Gastrocnemius medialis (tissue), 4 donors: ENCODE measurements around the gene NLRP6. TPM values are rescaled to one million over a fixed set of nuclear protein-coding genes. Genes with fewer than 3 reads are reported as not detected.
"Not testable (repeated sequence)": the region's sequence is repeated elsewhere in the genome, so short reads cannot be mapped to it uniquely, and the experiment has no call there.

Experiments used
- ATAC-seq, 2 donors: fragments of 150-250 bp; one replicate each; pipeline ENCODE4 v1.9.1; 2016
- DNase-seq, 2 donors: peaks; one replicate each; pipeline ENCODE4 v3.0.0-alpha.2; 2019
- H3K27ac ChIP-seq, 4 donors: fragments of 200-600 bp; sonication (generic); 1 replicate in 1 of 4; 2 replicates in 3 of 4; pipeline ENCODE4 v1.5.1; 2016 to 2018; ENCODE audit warnings: mild to moderate bottlenecking in 2 of 4, moderate library complexity in 1 of 4
- H3K27me3 ChIP-seq, 3 donors: fragments of 200-600 bp; sonication (generic) in 2 of 3; 1 replicate in 1 of 3; 2 replicates in 2 of 3; pipeline versions ENCODE4 v1.5.1 to v1.6.0; 2016 to 2019; ENCODE audit warnings: mild to moderate bottlenecking in 1 of 3, moderate library complexity in 1 of 3
- H3K36me3 ChIP-seq, 2 donors: fragments of 200-600 bp; sonication (generic) in 1 of 2; one replicate each; pipeline ENCODE4 v1.5.1; 2017 to 2018
- H3K4me1 ChIP-seq, 2 donors: fragments of 200-600 bp; sonication (generic) in 1 of 2; one replicate each; pipeline ENCODE4 v1.5.1; 2016 to 2017; ENCODE audit warnings: mild to moderate bottlenecking in 2 of 2
- H3K4me3 ChIP-seq, 4 donors: fragments of 200-600 bp; sonication (generic) in 3 of 4; 1 replicate in 1 of 4; 2 replicates in 3 of 4; pipeline ENCODE4 v1.5.1; 2016 to 2019; ENCODE audit warnings: mild to moderate bottlenecking in 2 of 4
- H3K9me3 ChIP-seq, 3 donors: fragments of 200-600 bp; sonication (generic) in 2 of 3; 1 replicate in 1 of 3; 2 replicates in 2 of 3; pipeline ENCODE4 v1.5.1; 2016 to 2019
- CTCF ChIP-seq, 5 experiments: fragments of 450-650 bp in 3 of 5; fragments of 200-600 bp in 2 of 5; sonication (generic) in 2 of 5; IDR thresholded peaks in 4 of 5; conservative IDR thresholded peaks in 1 of 5; 1 replicate in 4 of 5; 2 replicates in 1 of 5; pipeline ENCODE4 v1.5.1; 2016 to 2019; ENCODE audit warnings: antibody characterized with exemption in 5 of 5, mild to moderate bottlenecking in 3 of 5, moderate library complexity in 3 of 5
- POLR2A ChIP-seq, 2 donors: fragments of 450-650 bp; IDR thresholded peaks; one replicate each; pipeline ENCODE4 v1.6.1; 2017; ENCODE audit warnings: antibody characterized with exemption in 2 of 2, mild to moderate bottlenecking in 2 of 2, moderate library complexity in 2 of 2
- in situ Hi-C, 4 donors: fragments of 200-750 bp; cut with MboI; loops; one replicate each; pipeline versions ENCODE4 v1.15.0 to v1.8.0; 2017; ENCODE audit warnings: low sequenced_read_pairs in 4 of 4
- intact Hi-C: fragments of 100-400 bp; cut with DNase I; formaldehyde crosslinking; loops from one replicate; pipeline ENCODE4 v1.15.1; 2023; ENCODE audit warnings: low total_unique reads
- total RNA-seq, 4 donors: library from RNA; depleted of rRNA; stranded (reverse); fragments of >200 nt; gene quantifications; one replicate each; pipeline versions ENCODE4 v1.1.0 to v1.2.3, GENCODE V29; 2016

The NLRP6 gene
- total RNA-seq, 4 donors from 2014 or later, result 0.09 TPM; not detected in 3

GRCh38 chr11:315051-315481, 36.9 kb downstream of the NLRP6 start:
- Histone ChIP-seq H3K36me3 (no peaks in the 10 kb centered on the region), H3K27ac (peak overlapping the region; percentile 74 to 82 (median 78)), H3K27me3 (peaks cover 0 to 23% (median 5%) of the 10 kb centered on the region in 3 donors), H3K4me1 (peaks cover 0 to 5% of the 10 kb centered on the region in 2 donors), H3K4me3 (peak overlapping the region; percentile 46 to 61 (median 54)), H3K9me3 (no peaks in the 10 kb centered on the region)
- DNase-seq (no peak), ATAC-seq (no peak)
- intact Hi-C loops, result no loop called here
- in situ Hi-C loops, result no loop called here
- no peak for TF ChIP-seq POLR2A (IDR thresholded peaks at IDR 0.05)
- no peak for TF ChIP-seq CTCF (IDR thresholded peaks at IDR 0.05 in 4 of 5, conservative IDR thresholded peaks at IDR 0.05 in 1 of 5)

- ATAC-seq, result no peak
- peaks cover 2 to 27% (median 5%) of the 10 kb centered on the region in 3 donors for H3K27me3 ChIP-seq
- peaks cover 0 to 5% of the 10 kb centered on the region in 2 donors for H3K4me1 ChIP-seq
- H3K27ac ChIP-seq, result peak overlapping the region; percentile 74 to 82 (median 78)
- in situ Hi-C loops, result no loop called here
- intact Hi-C loops, result no loop called here
- no peaks in the 10 kb centered on the region for H3K36me3 ChIP-seq
- peak overlapping the region; percentile 46 to 61 (median 54) for H3K4me3 ChIP-seq
- no peak for TF ChIP-seq CTCF (IDR thresholded peaks at IDR 0.05 in 4 of 5, conservative IDR thresholded peaks at IDR 0.05 in 1 of 5)
- TF ChIP-seq POLR2A (IDR thresholded peaks at IDR 0.05), result no peak
- DNase-seq, result no peak
- no peaks in the 10 kb centered on the region for H3K9me3 ChIP-seq
These were observed 37.3 kb downstream of the NLRP6 start for GRCh38 chr11:315516-315994.

GRCh38 chr11:316031-316701, 38.0 kb downstream of the NLRP6 start:
- no peak for DNase-seq
- Histone ChIP-seq H3K27ac (peak overlapping the region; percentile 74 to 82 (median 78)), H3K27me3 (peaks cover 2 to 28% (median 5%) of the 10 kb centered on the region in 3 donors), H3K9me3 (no peaks in the 10 kb centered on the region), H3K4me3 (peak overlapping the region; percentile 46 to 61 (median 54)), H3K4me1 (peaks cover 0 to 5% of the 10 kb centered on the region in 2 donors), H3K36me3 (no peaks in the 10 kb centered on the region)
- no peak for ATAC-seq
- TF ChIP-seq CTCF (IDR thresholded peaks at IDR 0.05 in 4 of 5, conservative IDR thresholded peaks at IDR 0.05 in 1 of 5) (no peak), POLR2A (IDR thresholded peaks at IDR 0.05) (no peak)
- in situ Hi-C loops, result no loop called here
- intact Hi-C loops, result loop anchor here (2.0 kb wide), 1 partner anchor 37 kb away; no protein-coding TSS in a partner anchor

- peaks cover 0 to 5% of the 10 kb centered on the region in 2 donors for H3K4me1 ChIP-seq
- ATAC-seq, result no peak
- intact Hi-C loops, result loop anchor here (2.0 kb wide), 1 partner anchor 36 kb away; no protein-coding TSS in a partner anchor
- peak overlapping the region; percentile 46 to 61 (median 54) for H3K4me3 ChIP-seq
- DNase-seq, result no peak
- no peaks in the 10 kb centered on the region for H3K9me3 ChIP-seq
- H3K36me3 ChIP-seq, result no peaks in the 10 kb centered on the region
- TF ChIP-seq POLR2A (IDR thresholded peaks at IDR 0.05) (no peak), CTCF (IDR thresholded peaks at IDR 0.05 in 4 of 5, conservative IDR thresholded peaks at IDR 0.05 in 1 of 5) (no peak)
- H3K27me3 ChIP-seq, result peaks cover 2 to 28% (median 5%) of the 10 kb centered on the region in 3 donors
- H3K27ac ChIP-seq, result peak overlapping the region; percentile 74 to 82 (median 78)
- in situ Hi-C loops, result no loop called here
These were observed 38.7 kb downstream of the NLRP6 start for GRCh38 chr11:316891-317301.

- peak overlapping the region; percentile 74 to 82 (median 78) for H3K27ac ChIP-seq
- ATAC-seq, H3K4me1 ChIP-seq, in situ Hi-C loops, H3K36me3 ChIP-seq, H3K9me3 ChIP-seq, DNase-seq: not testable (repeated sequence)
- H3K4me3 ChIP-seq, result peak overlapping the region; percentile 2 to 59 (median 28)
- H3K27me3 ChIP-seq, result peaks cover 2 to 28% (median 5%) of the 10 kb centered on the region in 3 donors
- intact Hi-C loops, result loop anchor here (2.0 kb wide), 1 partner anchor 35 kb away; no protein-coding TSS in a partner anchor
These were observed 39.6 kb downstream of the NLRP6 start for GRCh38 chr11:317668-318404.

GRCh38 chr11:318405-319120, 40.4 kb downstream of the NLRP6 start:
- H3K36me3 ChIP-seq, DNase-seq, intact Hi-C loops, H3K9me3 ChIP-seq, in situ Hi-C loops, H3K4me1 ChIP-seq: not testable (repeated sequence)
- ATAC-seq, result peak; percentile 37 to 40
- H3K27me3 ChIP-seq, result peaks cover 2 to 28% (median 5%) of the 10 kb centered on the region in 3 donors
- H3K4me3 ChIP-seq, result peak overlapping the region; percentile 56 to 73 (median 66)
- peak overlapping the region; percentile 79 to 91 (median 84) for H3K27ac ChIP-seq
